Measurements from ENCODE around the gene TDP2. TPM values are rescaled to one million over a fixed set of nuclear protein-coding genes. Genes with fewer than 3 reads are reported as not detected.

TDP2 gene
- total and polyA plus RNA-seq, 9 of the 15 experiments (the other 6 are each of a cell fraction or from before 2014, with no cell fraction given) = 27.7 to 60.1 (median 31.8) TPM

DNA sequence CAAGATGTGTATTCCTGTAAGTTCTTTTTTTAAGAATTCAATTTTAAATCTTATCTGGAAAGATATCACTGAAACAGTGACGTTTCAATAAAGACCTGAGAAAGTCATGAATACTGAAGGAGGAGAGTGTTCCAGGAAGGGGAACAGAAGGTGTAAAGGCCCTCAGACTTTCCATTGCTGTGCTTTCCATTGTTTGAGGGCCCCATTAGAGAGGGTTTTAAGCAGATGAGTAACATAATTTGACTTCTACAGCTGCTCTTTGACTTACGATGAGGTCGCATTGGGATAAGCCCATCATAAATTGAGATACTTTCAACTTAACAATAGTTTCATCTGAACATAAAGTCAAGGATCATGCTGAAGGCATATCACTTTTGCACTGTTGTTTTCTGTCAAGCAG is 24.9 kb upstream of the TDP2 start:
- no peaks in the 10 kb centered on the region for H3K4me1 ChIP-seq (replicated peaks in 1 of 2; ENCODE audit: control insufficient read depth in 2 of 2, insufficient read depth in 2 of 2, low read length in 2 of 2)
- H3K36me3 ChIP-seq (ENCODE audit: control insufficient read depth, insufficient read depth, low read length) = peaks cover 3% of the 10 kb centered on the region; the same call in 2 of the 3 replicates
- FAIRE-seq (no peak), ATAC-seq (no peak), DNase-seq (ENCODE audit: extremely low read depth in 1 of 4, low spot score in 3 of 4) (no peak)
- CTCF ChIA-PET (ENCODE audit: low intra/inter-chr PET ratio) = no interaction called here
- no peak overlapping the region for H2AFZ ChIP-seq (ENCODE audit: low read depth, low read length)
- intact Hi-C loops (cut with micrococcal nuclease) = no loop called here
- H4K20me1 ChIP-seq (replicated peaks; ENCODE audit: control insufficient read depth, insufficient read depth, low read length) = no peaks in the 10 kb centered on the region
- no peaks in the 10 kb centered on the region for H3K27me3 ChIP-seq (ENCODE audit: control insufficient read depth in 2 of 2, insufficient read depth in 2 of 2, low read length in 2 of 2)
- H3K27ac ChIP-seq (ENCODE audit: extremely low read depth, low read depth, low read length) = no peak overlapping the region
- in situ Hi-C loops (cut with MboI) = no loop called here
- no peaks in the 10 kb centered on the region for H3K9me1 ChIP-seq (ENCODE audit: control insufficient read depth, insufficient read depth, low read length)
- H3K9me3 ChIP-seq (replicated peaks; ENCODE audit: control insufficient read depth, insufficient read depth, low read depth, low read length) = no peaks in the 10 kb centered on the region
- H3K4me3 ChIP-seq = no peak overlapping the region
- POLR2A ChIA-PET = interaction anchor here (1.2 kb wide), 1 partner anchor 10 kb away, joined by 3 read pairs; no protein-coding TSS in a partner anchor
- WGBS (ENCODE audit: insufficient coverage, low coverage, missing lambda C conversion rate) = 68% methylated on average over 3 of the region's 3 CpGs
- H3K4me2 ChIP-seq (ENCODE audit: insufficient read depth, low read length) = no peak overlapping the region
- BruUV-seq (replicated peaks) = no TSS peak
- no peaks in the 10 kb centered on the region for H3K79me2 ChIP-seq (ENCODE audit: control insufficient read depth, insufficient read depth, low read length)
- H3K9ac ChIP-seq (ENCODE audit: insufficient read depth in 1 of 2, low read depth in 2 of 2, low read length in 2 of 2) = no peak overlapping the region
- TF ChIP-seq XRCC4 (IDR thresholded peaks at IDR 0.05; ENCODE audit: extremely low read depth, insufficient read depth, insufficient read length) (no peak), ZNF589 (CRISPR knock-in tag; IDR thresholded peaks at IDR 0.05; ENCODE audit: low read depth) (no peak), ZNF143 (CRISPR knock-in tag; IDR thresholded peaks at IDR 0.05) (no peak), FOSL1 (tag; conservative IDR thresholded peaks at IDR 0.05) (no peak), KLF10 (CRISPR knock-in tag; IDR thresholded peaks at IDR 0.05) (no peak), NFIX (CRISPR knock-in tag; IDR thresholded peaks at IDR 0.05; ENCODE audit: low read depth) (no peak), RB1 (IDR thresholded peaks at IDR 0.05; ENCODE audit: low read depth) (no peak), POLR2H (tag; IDR thresholded peaks at IDR 0.05; ENCODE audit: low read depth) (no peak), CREM (IDR thresholded peaks at IDR 0.05; ENCODE audit: low read depth) (no peak), MXI1 (IDR thresholded peaks at IDR 0.05; ENCODE audit: low read depth, low read length) (no peak), ZNF41 (CRISPR knock-in tag; conservative IDR thresholded peaks at IDR 0.05) (no peak), MTA3 (IDR thresholded peaks at IDR 0.05; ENCODE audit: borderline replicate concordance) (no peak), ATF4 (CRISPR knock-in tag; IDR thresholded peaks at IDR 0.05) (no peak)
